UCSD-AML1 (cell line): Measurements from ENCODE around the gene PTPRM.
A peak's percentile ranks its signal among the peaks of the same experiment; 100 is the strongest.

Experiments
- DNase-seq: peaks from one replicate; lab custom pipeline; 2025; ENCODE audit not compliant: unreplicated experiment; lab: John Stamatoyannopoulos, UW

Gene PTPRM

DNA sequence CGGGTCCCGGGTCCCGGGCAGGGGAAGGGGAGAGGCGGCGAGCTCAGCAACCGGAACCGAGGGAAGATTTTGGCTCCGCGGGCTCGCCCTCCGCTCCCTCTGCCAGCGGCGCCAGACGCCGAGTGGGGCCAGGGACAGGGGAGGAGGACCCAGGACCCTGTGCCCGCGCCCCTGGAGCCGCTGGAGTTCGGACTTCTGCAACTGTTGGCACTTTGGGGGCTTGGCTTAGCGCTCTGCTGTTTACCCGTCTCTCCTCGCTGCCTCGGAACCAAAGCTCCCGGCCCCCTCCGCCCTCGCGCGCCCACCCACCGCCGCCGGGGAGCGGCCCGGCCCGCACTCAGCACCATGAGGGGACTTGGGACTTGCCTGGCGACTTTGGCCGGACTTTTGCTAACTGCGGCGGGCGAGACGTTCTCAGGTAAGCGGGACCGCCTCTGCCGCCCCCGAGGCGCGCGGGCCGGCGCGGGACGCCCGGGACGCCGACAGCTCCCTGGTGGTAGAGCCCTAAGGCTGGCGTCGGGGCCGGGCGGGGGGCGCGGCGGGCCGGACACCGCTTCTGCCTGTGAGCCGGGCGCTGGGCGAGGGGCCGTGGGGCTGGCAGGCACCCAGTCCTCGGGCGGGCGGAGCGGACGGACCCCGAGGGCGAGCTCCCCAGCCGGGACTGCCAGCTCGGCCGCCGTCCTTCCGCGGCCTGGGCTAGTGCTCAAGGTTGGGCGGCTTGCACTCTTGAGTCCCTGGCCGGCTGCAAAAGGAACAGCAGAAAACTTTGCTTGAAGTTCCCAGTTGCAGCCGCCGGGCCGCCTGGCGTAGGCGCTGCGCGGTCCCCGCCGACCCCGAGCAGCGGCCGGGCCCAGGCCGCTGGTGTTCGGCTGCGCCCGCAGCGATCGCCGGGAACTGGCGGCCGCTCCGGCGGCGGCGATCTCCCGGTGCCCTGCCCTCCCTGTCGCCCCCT lies 634 bp downstream of the PTPRM start:
- DNase-seq = peak; percentile 64

DNA sequence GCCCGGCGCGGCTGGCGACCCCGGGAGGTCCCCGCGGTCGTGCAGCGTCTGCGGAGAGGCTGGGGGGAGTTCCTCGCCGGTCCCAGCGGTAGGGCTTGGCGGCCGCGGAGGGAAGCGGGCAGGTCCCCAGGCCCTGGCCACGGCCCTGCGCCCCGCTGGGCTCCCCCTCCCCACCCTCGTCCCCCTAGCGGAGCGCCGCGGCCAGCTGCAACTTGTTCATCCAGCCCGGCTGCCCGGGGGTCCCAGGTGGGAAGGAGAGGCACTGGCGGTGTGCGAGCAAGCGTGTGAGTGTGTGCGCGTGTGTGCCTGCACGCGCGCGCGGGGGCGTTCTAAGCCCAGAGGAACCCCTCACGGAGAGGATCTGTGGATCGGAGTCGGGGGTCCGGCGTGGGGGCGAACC lies 1.3 kb downstream of the PTPRM start:
- peak; percentile 63 for DNase-seq

DNA sequence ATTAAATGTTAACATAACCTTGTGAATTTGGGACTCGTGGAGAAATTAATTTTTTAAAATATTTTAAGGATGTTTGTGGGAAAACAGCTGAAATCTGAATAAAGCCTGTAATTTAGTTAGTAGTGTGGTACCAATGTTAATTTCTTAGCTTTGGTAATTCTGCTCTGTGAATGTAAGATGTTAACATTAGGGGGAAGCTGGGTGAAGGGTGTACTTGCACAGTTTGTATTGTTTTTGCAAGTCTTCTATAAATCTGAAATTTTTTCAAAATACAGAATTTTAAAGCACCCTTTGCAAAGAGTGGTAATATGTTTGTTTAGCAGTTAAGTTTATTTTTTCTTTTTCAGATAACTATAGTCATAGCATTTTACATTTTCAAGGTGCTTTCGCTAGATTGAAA lies 4.5 kb downstream of the PTPRM start:
- no peak for DNase-seq

DNA sequence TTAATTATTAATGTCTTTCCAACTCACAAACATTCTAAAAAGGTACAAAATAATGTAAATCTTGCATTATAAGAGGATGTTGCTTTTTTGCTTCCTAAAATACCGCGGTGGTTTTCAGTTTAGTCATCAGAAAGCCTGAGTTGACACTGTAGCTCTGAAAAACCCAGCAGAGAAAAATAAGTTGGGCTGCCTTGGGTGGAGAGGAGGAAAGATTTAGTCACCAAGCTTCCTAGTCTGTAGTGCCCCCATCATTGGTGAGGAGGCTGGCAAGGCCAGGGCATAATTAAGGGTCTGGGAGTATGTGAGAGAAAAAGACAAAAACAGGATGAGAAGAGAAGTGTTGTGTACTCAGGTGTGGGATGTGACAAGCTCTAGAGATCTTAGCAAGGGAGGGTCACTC lies 5.7 kb downstream of the PTPRM start:
- no peak for DNase-seq

DNA sequence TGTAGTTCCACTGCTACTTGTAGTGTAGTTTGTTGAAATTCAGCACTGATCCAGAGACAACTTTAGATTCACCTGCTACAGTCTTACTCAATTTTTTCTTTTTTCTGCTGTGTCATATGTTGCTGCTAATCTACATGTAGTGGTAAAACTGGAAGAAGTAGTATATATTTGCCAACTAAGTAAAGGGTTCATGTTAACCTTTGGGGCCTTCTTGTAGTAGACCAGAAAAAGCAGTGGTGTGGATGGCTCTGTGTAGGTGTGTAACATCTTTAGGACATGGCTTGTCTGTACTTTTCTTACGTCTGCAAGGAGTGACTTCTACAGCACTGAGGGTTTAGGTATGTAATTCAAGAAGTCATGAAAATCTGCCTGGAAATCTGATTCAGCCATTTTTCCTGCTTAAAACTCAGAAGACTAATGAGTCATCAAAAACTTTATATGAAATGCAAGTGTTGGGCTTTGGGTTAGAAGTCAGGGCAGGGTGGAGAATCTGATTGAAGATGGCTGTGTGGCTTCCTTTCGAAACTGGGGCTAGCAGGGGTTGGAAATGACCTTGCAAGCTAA lies 8.4 kb downstream of the PTPRM start:
- no peak for DNase-seq

DNA sequence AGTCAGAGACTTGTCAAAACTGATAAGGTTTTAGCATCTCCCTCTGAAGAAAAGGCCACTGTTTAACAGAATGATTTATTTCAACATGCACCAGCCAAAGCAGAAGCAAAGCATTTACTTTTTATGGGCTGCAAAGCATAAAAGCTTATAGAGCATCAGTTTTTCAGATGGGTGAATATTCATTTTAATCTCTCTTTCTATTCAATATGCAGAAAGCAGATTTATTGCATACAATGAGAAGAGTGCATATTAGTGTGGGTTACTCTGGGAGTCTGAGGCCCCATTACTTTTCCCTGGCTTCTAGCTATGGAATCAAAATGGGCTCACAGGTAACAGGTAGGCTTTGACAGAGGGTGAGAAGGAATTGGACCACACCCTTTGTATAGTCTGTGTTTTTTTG lies 9.0 kb downstream of the PTPRM start:
- DNase-seq = no peak

DNA sequence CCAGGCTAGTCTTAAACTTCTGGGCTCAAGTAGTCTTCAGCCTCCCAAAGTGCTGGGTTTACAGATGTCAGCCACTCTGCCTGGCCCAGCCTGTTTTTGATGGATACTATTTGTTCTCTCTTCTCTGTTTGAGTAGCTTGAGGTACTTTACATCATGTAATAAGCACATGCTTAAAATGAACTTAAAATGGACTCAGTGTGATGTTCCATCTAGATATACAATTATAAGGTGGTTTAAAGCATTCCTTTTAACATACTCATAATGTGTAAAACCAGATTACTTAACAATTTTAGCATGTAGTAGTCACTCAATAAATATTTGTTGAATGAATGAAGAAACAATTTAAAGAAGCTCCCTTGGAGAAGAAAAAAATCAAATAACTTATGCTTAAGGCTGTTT lies 9.6 kb downstream of the PTPRM start:
- DNase-seq = no peak

DNA sequence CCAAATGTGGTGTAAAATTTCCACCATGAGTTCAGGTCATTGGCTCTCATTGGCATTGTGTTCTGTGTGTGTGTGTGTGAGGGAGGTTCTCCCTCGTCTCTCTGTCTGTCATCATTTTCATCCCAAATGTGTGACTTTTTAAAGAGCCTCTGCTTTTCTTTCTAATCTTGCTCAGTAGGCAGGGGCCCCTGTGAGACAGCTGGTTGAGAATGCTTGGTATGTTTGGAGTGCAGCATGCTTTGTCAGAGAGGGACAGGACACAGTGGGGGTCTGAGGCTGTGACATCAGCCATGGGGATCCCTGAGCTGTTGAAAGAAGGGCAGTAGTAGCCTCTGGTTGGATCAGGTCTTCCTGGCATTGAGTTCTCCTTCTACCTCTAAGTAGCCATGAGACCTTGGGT lies 10.6 kb downstream of the PTPRM start:
- no peak for DNase-seq

DNA sequence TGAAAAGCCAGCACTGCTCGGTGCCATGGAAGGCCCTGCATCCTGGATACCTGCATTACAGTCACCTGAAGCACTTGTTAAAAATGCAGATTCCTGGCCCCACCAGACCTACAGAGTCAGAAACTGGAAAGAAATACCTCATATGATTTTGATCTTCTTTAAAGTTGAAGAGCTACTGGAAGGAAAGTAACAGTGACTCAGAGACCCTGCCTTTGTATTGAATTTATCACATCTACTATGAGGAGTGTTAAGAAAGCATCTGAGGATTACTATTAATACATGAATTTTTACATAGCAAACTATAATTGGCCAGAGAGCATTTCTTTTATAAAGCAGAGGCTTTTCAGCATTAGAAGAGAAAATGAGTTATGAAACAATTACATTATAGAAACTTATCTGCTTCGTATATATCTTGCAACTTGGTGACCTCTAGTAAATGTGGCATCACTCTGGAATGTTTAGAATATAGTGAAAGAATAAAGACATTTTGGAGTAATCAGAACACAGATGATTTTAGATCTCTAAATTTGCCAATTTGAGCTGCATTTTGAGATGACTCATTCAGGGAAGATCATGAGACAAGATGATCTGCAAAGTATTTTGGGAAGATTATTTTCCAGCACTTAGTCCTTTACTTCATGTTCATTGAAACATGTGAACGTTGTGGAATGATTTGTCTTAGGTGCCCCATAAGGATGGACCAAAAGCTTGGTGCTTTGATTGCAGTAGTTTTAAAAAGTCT lies 12.2 kb downstream of the PTPRM start:
- DNase-seq = no peak

DNA sequence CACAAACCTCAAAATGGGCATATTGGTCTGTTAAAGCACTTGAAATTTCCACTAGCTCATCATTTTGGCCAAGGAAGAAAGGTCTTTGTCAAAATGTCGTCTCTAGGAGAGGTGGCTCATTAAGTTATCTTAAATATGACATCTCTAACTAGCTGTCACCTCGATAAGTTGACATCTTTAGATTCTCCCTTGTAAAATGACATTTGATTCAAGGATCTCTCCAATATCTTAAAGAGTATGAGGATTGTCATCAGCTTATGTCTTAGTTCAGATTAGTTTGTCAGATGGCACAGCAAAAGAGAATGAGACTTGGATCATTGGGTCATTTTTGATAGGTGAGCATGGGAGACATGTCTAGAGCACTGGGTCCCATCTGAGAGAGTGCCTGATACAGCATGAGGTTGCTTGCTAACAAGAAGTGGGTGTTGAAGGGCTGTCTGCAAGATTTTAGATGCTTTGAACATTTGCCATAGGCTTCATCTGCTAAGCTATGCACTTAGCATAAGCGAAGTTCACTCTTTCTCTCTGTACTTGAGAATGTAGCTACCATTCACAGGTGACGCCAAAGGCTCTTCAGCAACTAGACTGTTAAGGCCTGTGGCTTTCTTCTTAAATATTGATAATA lies 12.9 kb downstream of the PTPRM start:
- no peak for DNase-seq

DNA sequence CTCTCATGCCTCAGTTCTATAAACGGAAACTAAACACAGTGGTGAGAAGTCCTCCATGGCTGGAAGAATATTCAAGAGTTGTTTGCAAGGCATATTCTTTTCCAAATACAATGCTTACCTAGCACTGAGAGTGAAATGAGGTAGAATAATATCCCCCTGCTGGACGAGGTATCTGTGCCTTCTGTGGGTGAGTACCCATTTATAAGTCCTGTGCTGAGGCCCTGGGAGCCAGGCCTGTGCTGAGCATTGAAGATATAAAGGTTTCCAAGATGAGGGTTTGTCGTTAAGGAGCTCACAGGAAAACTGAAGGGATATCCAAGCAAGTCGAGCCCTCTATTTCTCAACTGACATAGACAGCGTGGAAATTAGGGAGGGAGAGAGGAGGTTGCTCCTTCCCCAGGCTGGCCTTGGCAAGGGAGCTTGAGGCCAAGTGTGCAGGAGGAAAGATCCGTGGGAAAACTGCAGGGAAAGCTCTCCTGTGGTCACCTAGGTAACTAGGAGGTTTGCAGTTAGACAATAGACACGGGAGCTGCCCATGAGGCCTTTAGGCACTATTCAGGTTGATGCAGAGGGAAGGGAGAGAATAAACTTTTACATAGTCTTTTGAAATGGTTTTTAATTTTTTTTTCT lies 17.6 kb downstream of the PTPRM start:
- DNase-seq = no peak

DNA sequence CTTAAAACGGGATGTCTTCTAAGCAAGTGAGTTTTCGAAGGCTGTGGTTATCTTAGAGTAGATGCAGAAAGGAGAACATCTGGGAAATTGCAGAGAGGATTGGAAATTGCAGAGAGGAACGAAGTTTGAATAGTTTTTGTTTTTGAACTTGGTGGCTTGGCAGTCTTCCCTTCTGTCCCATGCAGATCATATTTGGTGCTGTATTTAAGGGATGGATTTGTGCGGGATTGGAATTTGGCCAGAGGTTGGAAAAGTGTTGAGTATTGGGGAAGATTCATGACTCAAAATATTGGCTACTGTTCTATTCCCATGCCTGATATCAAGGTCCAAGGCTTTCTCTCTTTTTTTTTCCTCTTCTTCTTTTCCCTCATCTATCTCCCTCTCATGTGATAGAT lies 18.2 kb downstream of the PTPRM start:
- no peak for DNase-seq

DNA sequence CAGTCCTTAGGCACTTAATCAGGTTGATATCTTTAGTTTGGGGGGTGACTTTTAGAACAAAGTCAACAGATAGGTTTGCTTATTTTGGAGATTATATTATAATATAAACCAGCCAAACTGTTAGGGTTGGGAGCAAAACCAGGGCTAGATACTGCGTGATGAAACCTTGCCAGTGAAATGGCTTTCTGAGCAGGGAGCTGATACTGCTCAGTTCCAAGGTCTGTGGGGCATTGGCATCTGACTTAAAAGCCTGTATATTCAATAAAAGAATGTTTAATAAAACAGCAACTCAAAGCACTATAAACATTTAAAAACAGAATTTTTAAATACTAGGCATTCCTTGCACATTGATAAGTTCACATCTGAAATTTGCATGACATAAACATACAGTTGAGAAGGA lies 19.3 kb downstream of the PTPRM start:
- no peak for DNase-seq

DNA sequence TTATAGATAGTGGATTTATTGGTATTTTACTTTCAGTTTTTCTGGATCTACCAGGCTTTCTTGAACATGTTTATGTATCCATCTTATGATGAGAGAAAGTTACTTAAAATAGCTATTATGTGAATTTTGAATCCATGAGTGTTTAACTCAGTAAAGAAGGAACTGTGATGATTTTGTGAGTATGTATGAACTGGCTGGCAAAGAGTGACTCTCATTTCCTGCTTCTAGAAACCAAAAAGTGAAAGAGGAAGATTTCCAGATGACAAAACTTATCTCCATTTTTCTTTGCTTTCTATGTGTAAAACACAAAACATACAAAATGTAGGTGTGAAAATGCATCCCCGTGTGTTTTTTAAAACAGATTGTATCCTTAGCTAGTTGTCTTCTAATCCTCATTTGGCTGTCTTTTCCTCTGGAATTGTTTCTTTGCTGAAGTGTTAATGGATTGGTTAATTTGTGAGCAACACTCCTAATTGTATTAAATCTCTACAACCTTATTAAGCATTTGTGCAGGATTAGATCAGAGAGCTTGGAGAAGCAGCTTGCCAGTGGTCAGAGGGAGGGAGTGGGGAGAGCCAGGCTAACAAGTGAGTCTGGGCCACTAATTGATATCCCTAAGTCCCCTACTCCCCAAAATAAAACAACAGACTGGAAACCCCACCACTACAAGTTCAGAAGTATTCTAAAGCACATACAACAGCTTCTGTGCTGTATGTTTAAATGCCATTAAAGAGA lies 23.9 kb downstream of the PTPRM start:
- no peak for DNase-seq

DNA sequence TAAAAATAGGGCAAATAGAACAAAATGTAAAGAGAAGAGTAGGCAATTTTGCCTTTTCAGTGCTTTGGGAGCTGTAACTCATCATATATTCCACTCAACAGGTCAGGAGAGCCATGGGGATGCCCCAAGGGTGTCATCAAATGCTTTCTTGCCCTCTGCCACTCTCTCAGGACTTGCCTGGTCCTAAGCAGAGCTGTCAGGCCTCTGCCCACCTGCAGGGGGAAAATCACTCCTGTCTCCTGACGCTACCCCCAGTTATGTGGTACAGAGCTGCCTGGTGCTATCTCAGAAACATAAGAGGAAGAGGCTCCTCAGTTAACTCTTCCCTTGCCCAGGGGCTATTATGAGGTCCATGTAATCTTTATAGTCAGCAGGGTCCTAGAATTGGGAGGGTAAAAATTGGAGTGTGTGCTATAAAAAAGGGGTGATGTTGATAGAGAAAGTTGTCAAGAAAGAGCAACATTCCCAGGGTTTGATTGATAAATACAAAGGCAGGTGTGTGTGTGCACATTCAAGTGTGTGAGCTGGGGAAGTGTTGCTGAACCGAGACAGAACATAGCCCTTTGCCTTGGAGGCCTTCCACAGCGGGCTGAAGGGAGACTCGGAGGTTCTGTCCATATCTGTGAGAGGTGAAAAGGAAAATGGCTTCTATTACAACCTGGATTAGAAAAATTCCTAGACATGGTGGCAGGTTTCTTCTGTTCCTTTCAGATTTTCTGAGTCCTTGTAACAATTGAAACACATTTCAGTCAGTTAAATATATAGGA lies 25.4 kb downstream of the PTPRM start:
- DNase-seq = no peak

DNA sequence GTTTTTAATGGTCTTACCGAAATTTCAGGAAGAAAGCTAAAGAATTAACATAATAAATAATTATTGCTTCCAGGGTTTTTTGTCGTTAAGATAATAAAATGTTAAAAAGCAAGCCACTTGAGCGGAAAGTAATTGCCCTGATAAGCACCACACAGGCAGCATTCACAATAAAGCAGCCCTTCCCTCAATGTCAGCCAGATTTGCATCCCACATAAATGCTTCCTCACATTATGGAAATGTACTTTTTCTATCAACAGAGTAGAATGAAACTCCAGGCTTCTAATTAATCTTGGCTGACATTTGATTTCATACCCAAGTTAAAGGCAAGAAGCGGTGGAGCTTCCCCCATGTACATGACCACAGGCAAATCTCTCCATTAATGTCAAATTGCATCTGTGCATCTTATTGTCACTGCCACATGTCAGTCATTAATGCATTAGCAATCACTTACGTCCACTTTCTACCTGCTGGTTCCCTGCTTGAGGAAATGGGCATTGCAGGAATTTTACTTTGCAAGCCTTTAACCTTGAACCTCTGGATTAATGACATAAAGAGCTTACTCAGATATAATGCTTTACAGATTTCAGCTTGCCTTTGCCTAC lies 26.2 kb downstream of the PTPRM start:
- no peak for DNase-seq

DNA sequence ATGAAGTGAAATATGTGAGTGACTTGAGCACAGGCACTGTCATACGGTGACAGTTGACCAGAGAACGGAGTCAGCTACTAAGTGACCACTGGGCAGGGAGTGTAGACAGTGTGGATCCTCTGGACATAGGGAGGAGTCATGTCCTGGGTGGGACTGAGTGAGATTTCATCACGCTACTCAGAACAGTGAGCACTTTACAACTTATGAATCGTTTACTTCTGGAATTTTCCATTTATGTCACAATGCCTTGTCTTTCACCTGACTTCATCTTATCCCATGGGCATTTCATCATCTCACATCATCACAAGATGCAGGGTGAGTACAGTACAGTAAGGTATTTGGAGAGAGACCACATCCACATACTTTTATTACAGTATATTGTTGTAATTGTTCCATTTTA lies 29.0 kb downstream of the PTPRM start:
- no peak for DNase-seq

DNA sequence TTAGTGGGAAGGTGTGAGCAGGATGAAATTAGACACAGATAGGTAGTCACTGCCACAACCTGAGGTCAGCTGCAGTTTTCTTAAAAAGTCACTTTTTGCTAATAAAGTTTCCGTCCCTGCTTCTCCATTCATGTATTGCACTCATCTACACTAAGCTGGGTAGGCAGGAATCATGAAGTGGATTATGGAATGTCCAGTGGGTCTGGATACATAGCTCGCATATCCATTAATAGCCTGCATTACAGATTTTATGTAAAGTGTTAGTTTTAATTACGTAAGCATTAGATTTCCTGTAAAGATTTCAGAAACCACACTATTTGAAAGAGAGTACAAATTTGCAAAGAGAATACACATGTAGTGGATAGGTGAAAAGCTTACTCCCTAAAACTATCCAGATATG lies 30.4 kb downstream of the PTPRM start:
- no peak for DNase-seq
